ENCODE data around the gene TMEM218.

DNA sequence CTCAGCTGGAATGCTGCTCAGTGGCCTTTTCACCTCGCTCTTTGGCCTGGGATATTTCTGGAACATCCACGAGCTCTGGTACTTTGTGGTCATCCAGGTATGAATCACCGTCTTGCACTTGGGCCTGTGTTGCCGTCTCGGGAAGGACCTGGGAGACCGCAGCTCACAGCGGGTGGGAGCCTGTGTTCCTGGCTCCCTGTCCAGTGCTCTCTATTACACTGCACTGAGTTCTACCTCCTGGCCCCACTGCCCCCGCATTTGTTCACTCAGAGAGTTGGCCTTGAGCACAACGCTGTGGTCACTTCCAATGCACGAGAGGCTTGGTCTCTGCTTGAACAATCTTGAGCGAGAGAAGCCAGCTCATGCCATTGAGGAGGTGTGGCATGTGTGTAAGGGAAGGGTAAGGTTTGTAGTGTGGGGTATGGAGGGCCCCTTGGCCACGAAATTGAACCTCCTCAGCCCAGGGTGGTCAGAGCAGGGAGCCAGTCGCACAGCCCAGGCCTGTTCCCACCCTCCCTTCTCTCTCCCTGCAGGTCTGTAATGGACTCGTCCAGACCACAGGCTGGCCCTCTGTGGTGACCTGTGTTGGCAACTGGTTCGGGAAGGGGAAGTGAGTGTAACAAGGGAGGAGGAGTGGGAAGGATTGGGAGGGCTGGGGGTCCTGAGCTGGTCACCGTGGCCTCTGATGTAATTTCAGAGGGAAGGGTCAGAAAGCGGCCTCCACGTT, 32.1 kb downstream of the TMEM218 start:
- TF ChIP-seq, protein P1, sequence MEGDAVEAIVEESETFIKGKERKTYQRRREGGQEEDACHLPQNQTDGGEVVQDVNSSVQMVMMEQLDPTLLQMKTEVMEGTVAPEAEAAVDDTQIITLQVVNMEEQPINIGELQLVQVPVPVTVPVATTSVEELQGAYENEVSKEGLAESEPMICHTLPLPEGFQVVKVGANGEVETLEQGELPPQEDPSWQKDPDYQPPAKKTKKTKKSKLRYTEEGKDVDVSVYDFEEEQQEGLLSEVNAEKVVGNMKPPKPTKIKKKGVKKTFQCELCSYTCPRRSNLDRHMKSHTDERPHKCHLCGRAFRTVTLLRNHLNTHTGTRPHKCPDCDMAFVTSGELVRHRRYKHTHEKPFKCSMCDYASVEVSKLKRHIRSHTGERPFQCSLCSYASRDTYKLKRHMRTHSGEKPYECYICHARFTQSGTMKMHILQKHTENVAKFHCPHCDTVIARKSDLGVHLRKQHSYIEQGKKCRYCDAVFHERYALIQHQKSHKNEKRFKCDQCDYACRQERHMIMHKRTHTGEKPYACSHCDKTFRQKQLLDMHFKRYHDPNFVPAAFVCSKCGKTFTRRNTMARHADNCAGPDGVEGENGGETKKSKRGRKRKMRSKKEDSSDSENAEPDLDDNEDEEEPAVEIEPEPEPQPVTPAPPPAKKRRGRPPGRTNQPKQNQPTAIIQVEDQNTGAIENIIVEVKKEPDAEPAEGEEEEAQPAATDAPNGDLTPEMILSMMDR (conservative IDR thresholded peaks at IDR 0.05 in 1 of 2, IDR thresholded peaks at IDR 0.05 in 1 of 2; ENCODE audit: low read depth in 1 of 2, low read length in 2 of 2): no peak
- TF ChIP-seq EZH2 (IDR thresholded peaks at IDR 0.05; ENCODE audit: low read length, missing control alignments): no peak
